ENCODE results near the gene RBM23. TPM values are rescaled to one million over a fixed set of nuclear protein-coding genes. Genes with fewer than 3 reads are reported as not detected.

Gene RBM23
- total RNA-seq, 1 donor from 2014 or later, result 90.6 TPM

- no peak overlapping the region for H3K4me3 ChIP-seq (ENCODE audit: low read depth, low read length)
- DNase-seq (ENCODE audit: low read depth), result no peak
- no peak for TF ChIP-seq CTCF (conservative IDR thresholded peaks at IDR 0.05; ENCODE audit: low read depth, low read length)
These were observed 15.2 kb downstream of the RBM23 start for GRCh38 chr14:22903742-22904087.

GRCh38 chr14:22901799-22902198 lies 17.1 kb downstream of the RBM23 start:
- no peak for DNase-seq (ENCODE audit: low read depth)
- no peak overlapping the region for H3K4me3 ChIP-seq (ENCODE audit: low read depth, low read length)
- TF ChIP-seq CTCF (conservative IDR thresholded peaks at IDR 0.05; ENCODE audit: low read depth, low read length), result no peak

DNA sequence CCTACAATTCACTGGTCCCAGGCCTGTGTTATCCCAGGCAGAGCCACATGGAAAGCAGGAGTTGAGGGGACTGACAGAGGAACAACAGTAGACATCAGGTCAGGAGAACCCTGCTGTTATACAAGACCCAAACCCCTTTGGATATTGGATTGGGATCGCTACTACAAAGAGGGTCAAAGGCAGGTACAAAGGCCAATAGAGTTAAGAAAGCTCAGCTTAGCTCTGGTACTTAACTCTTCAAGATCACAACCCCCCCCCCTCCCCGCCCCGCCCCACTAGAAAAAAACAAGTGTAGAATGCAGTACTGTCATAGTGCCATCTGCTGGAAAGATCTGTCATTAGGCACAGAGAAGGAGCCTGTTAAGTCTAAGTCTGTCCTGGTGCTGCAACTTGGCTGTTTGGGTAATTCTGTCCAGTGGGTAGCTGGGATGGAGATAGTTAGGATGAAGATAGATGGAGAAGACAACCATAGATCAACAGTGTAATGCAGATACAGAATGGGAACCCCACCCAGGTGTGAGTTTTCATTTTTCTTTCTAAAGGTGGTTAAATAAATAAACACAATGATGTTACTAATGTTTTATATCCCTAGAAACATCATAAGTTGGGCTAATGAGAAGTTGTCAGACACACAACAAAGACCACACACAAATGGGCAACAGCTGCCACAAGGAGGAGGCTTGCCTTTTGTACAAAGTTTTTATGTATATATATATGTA lies 18.7 kb downstream of the RBM23 start:
- no peak overlapping the region for H3K4me3 ChIP-seq (ENCODE audit: low read depth, low read length)
- TF ChIP-seq CTCF (conservative IDR thresholded peaks at IDR 0.05; ENCODE audit: low read depth, low read length), result peak; percentile 70
- DNase-seq (ENCODE audit: low read depth), result no peak

DNA sequence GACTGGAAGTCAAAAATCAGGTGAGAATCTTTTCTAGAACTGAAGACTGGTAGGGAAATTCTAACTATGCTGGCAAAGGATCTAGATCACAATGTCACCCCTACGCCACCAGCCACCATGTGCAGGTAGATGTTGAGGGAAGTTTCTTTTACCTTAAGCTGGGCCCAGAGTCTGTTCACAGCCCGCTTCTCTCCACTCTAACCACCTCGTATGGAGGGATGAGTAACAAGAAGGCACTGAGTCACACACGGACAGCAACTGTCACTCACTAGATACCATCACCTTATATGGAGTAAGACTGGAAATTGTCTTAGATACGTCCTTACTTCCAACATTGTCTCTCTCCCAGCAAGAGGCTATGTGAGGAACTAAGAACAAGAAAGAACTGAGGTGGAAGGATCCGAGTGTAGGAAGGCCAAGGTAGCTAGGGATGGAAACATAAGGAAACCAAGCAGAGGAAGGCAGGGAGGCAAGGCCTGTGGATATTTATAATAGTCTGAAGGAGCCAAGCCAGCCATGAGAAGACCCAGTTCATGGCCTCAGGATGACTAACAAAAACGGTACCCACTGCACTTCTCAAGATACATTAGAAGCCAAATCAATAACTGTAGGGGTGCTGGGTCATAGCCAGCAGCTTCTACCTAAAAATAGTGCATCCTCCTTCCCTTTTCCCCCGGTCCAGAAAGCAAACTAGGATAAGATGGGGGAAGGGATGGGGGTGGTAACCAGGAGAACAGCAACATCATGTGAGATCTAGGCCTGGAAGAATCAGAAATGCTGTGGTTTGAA lies 20.5 kb downstream of the RBM23 start:
- no peak for TF ChIP-seq CTCF (conservative IDR thresholded peaks at IDR 0.05; ENCODE audit: low read depth, low read length)
- H3K4me3 ChIP-seq (ENCODE audit: low read depth, low read length), result no peak overlapping the region
- peak; percentile 64 for DNase-seq (ENCODE audit: low read depth)

DNA sequence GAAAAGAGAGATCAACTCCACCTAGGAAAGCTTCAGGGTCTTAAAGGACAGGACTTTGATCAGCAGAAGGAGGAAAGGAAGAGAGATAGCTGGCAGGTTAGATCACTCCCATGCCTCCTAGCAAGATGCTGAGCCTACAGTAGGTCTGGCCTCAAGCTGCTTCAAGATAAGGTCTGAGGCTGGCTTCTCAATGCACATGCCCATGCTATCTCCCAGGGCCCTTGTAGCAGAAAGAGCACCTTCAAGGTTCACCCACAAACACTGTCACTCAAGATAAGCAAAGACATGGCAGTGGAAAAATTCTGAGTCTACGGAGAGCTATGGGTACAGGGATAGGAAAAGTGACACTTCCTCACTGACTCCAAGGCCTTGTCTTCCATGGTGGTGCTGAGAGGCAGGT lies 21.6 kb downstream of the RBM23 start:
- no peak for DNase-seq (ENCODE audit: low read depth)
- no peak for TF ChIP-seq CTCF (conservative IDR thresholded peaks at IDR 0.05; ENCODE audit: low read depth, low read length)

GRCh38 chr14:22896760-22897159 lies 22.2 kb downstream of the RBM23 start:
- no peak for TF ChIP-seq CTCF (conservative IDR thresholded peaks at IDR 0.05; ENCODE audit: low read depth, low read length)
- no peak overlapping the region for H3K4me3 ChIP-seq (ENCODE audit: low read depth, low read length)
- DNase-seq (ENCODE audit: low read depth), result no peak

More for the DNA sequence above, 21.6 kb downstream of the RBM23 start:
- no peak overlapping the region for H3K4me3 ChIP-seq (ENCODE audit: low read depth, low read length)

Data from epithelial cell of proximal tubule (primary cell).